Neural cell (in vitro differentiated cells): ENCODE measurements around the gene STARD9.

Source experiments
- EP300 ChIP-seq: fragments of 450-650 bp; conservative IDR thresholded peaks from 2 replicates; pipeline ENCODE4 v1.6.1; 2014; ENCODE audit warnings: antibody characterized with exemption, mild to moderate bottlenecking, moderate library complexity; ENCODE audit not compliant: poor library complexity, severe bottlenecking
- EZH2 ChIP-seq: fragments of 200-600, 300-800 bp; shearing (Covaris generic), sonication (generic); IDR thresholded peaks from 2 replicates; pipeline ENCODE4 v1.6.1; 2014; ENCODE audit warnings: antibody characterized with exemption, low read length, borderline replicate concordance, mild to moderate bottlenecking; ENCODE audit not compliant: insufficient read depth, poor library complexity, severe bottlenecking
- MXI1 ChIP-seq: fragments of 450-650 bp; conservative IDR thresholded peaks from 2 replicates; pipeline ENCODE4 v1.6.1; 2014; ENCODE audit warnings: antibody characterized with exemption, mild to moderate bottlenecking; ENCODE audit not compliant: poor library complexity, severe bottlenecking
- POLR2AphosphoS5 ChIP-seq: IDR thresholded peaks from 2 replicates; pipeline ENCODE4 v1.6.1; 2012
- RAD21 ChIP-seq: fragments of 450-650 bp; conservative IDR thresholded peaks from 2 replicates; pipeline ENCODE4 v1.6.1; 2014; ENCODE audit warnings: antibody characterized with exemption, mild to moderate bottlenecking, moderate library complexity
- SMC3 ChIP-seq: fragments of 450-650 bp; conservative IDR thresholded peaks from 2 replicates; pipeline ENCODE4 v1.6.1; 2014; ENCODE audit warnings: antibody characterized with exemption, mild to moderate bottlenecking, moderate library complexity; ENCODE audit not compliant: poor library complexity
- TAF1 ChIP-seq: IDR thresholded peaks from 2 replicates; pipeline ENCODE4 v1.6.1; 2012; ENCODE audit warnings: low read depth
- TF ChIP-seq, protein P1 (sequence below): fragments of 450-650 bp; IDR thresholded peaks from 2 replicates; pipeline ENCODE4 v1.5.1; 2014; ENCODE audit warnings: antibody characterized with exemption, mild to moderate bottlenecking, moderate library complexity; ENCODE audit not compliant: poor library complexity, severe bottlenecking
- TF ChIP-seq, protein P2 (sequence below): IDR thresholded peaks from 2 replicates; pipeline ENCODE4 v1.6.1; 2012; ENCODE audit warnings: borderline replicate concordance

- TF ChIP-seq EP300 (no peak), POLR2AphosphoS5 (no peak), SMC3 (no peak), RAD21 (no peak), TAF1 (no peak), EZH2 (no peak), MXI1 (no peak)
- TF ChIP-seq, protein P1, sequence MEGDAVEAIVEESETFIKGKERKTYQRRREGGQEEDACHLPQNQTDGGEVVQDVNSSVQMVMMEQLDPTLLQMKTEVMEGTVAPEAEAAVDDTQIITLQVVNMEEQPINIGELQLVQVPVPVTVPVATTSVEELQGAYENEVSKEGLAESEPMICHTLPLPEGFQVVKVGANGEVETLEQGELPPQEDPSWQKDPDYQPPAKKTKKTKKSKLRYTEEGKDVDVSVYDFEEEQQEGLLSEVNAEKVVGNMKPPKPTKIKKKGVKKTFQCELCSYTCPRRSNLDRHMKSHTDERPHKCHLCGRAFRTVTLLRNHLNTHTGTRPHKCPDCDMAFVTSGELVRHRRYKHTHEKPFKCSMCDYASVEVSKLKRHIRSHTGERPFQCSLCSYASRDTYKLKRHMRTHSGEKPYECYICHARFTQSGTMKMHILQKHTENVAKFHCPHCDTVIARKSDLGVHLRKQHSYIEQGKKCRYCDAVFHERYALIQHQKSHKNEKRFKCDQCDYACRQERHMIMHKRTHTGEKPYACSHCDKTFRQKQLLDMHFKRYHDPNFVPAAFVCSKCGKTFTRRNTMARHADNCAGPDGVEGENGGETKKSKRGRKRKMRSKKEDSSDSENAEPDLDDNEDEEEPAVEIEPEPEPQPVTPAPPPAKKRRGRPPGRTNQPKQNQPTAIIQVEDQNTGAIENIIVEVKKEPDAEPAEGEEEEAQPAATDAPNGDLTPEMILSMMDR: no peak
- TF ChIP-seq, protein P2, sequence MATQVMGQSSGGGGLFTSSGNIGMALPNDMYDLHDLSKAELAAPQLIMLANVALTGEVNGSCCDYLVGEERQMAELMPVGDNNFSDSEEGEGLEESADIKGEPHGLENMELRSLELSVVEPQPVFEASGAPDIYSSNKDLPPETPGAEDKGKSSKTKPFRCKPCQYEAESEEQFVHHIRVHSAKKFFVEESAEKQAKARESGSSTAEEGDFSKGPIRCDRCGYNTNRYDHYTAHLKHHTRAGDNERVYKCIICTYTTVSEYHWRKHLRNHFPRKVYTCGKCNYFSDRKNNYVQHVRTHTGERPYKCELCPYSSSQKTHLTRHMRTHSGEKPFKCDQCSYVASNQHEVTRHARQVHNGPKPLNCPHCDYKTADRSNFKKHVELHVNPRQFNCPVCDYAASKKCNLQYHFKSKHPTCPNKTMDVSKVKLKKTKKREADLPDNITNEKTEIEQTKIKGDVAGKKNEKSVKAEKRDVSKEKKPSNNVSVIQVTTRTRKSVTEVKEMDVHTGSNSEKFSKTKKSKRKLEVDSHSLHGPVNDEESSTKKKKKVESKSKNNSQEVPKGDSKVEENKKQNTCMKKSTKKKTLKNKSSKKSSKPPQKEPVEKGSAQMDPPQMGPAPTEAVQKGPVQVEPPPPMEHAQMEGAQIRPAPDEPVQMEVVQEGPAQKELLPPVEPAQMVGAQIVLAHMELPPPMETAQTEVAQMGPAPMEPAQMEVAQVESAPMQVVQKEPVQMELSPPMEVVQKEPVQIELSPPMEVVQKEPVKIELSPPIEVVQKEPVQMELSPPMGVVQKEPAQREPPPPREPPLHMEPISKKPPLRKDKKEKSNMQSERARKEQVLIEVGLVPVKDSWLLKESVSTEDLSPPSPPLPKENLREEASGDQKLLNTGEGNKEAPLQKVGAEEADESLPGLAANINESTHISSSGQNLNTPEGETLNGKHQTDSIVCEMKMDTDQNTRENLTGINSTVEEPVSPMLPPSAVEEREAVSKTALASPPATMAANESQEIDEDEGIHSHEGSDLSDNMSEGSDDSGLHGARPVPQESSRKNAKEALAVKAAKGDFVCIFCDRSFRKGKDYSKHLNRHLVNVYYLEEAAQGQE: no peak
These were observed 129.9 kb downstream of the STARD9 start for GRCh38 chr15:42705336-42705735.
